ENCODE data around the gene ITPKB. TPM values are rescaled to one million over a fixed set of nuclear protein-coding genes. Genes with fewer than 3 reads are reported as not detected.

Gene ITPKB
- polyA plus RNA-seq, 1 of the 3 experiments (the other 2 are of a cell fraction) = 2.4 TPM

- no peak overlapping the region for H3K4me2 ChIP-seq
- H3K9me2 ChIP-seq = no peaks in the 10 kb centered on the region
- TF ChIP-seq ZBTB33 (IDR thresholded peaks at IDR 0.05; ENCODE audit: borderline replicate concordance, low read depth) (no peak), EP300 (IDR thresholded peaks at IDR 0.05; ENCODE audit: borderline replicate concordance in 1 of 2, low read depth in 1 of 2, low read length in 1 of 2) (no peak), SMC3 (IDR thresholded peaks at IDR 0.05; ENCODE audit: low read depth, low read length) (no peak), PBX3 (IDR thresholded peaks at IDR 0.05) (no peak), MXI1 (IDR thresholded peaks at IDR 0.05; ENCODE audit: low read depth, low read length) (no peak)
- CTCF ChIA-PET = interaction anchor here (1.0 to 6.5 kb wide), 6 partner anchors 13 to 481 kb away, joined by 3 to 70 read pairs (median 4); partner anchors contain the start of gene STUM
- POLR2A ChIA-PET = no interaction called here
- no peaks in the 10 kb centered on the region for H3F3A ChIP-seq (replicated peaks; ENCODE audit: insufficient read depth)
- no peaks in the 10 kb centered on the region for H3K27me3 ChIP-seq (ENCODE audit: insufficient read depth)
- H3K9ac ChIP-seq = no peak overlapping the region
- peaks cover 0 to 6% of the 10 kb centered on the region in 2 experiments; a peak in 1 of 4 replicates for H3K4me1 ChIP-seq (ENCODE audit: control insufficient read depth in 1 of 2, insufficient read depth in 2 of 2, low read depth in 1 of 2, low read length in 1 of 2)
- 71% methylated on average over 6 of the region's 11 CpGs for WGBS (ENCODE audit: low lambda C conversion rate)
- no peaks in the 10 kb centered on the region for H3K36me3 ChIP-seq (replicated peaks in 1 of 2; ENCODE audit: control insufficient read depth in 1 of 2, insufficient read depth in 2 of 2, low read length in 1 of 2)
- no peak overlapping the region for H3K4me3 ChIP-seq (ENCODE audit: low read depth in 2 of 2, low read length in 1 of 2)
- H2AFZ ChIP-seq (ENCODE audit: low read depth) = no peak overlapping the region
- DNase-seq = no peak
- H3K27ac ChIP-seq (ENCODE audit: low read depth in 2 of 2, low read length in 1 of 2) = no peak overlapping the region
- H3K9me3 ChIP-seq = no peaks in the 10 kb centered on the region
- H3K79me2 ChIP-seq (ENCODE audit: insufficient read depth) = no peaks in the 10 kb centered on the region
- no peaks in the 10 kb centered on the region for H4K20me1 ChIP-seq (ENCODE audit: insufficient read depth)
These were observed 132.5 kb downstream of the ITPKB start for GRCh38 chr1:226606311-226607267.

GRCh38 chr1:226605318-226605950, 133.6 kb downstream of the ITPKB start:
- Histone ChIP-seq H3K9me3 (no peaks in the 10 kb centered on the region), H3K36me3 (replicated peaks in 1 of 2; ENCODE audit: control insufficient read depth in 1 of 2, insufficient read depth in 2 of 2, low read length in 1 of 2) (no peaks in the 10 kb centered on the region), H3K4me2 (no peak overlapping the region), H3K79me2 (ENCODE audit: insufficient read depth) (no peaks in the 10 kb centered on the region), H3K9ac (no peak overlapping the region), H3F3A (replicated peaks; ENCODE audit: insufficient read depth) (no peaks in the 10 kb centered on the region), H3K4me1 (ENCODE audit: control insufficient read depth in 1 of 2, insufficient read depth in 2 of 2, low read depth in 1 of 2, low read length in 1 of 2) (peaks cover 0 to 6% of the 10 kb centered on the region in 2 experiments; a peak in 1 of 4 replicates), H3K9me2 (no peaks in the 10 kb centered on the region), H3K27ac (ENCODE audit: low read depth in 2 of 2, low read length in 1 of 2) (no peak overlapping the region), H2AFZ (ENCODE audit: low read depth) (no peak overlapping the region), H3K27me3 (ENCODE audit: insufficient read depth) (no peaks in the 10 kb centered on the region), H3K4me3 (ENCODE audit: low read depth in 2 of 2, low read length in 1 of 2) (no peak overlapping the region), H4K20me1 (ENCODE audit: insufficient read depth) (no peaks in the 10 kb centered on the region)
- WGBS (ENCODE audit: low lambda C conversion rate) = 54% methylated on average over 9 of the region's 9 CpGs
- ChIA-PET CTCF (interaction anchor here (0.7 to 6.5 kb wide), 6 partner anchors 21 to 480 kb away, joined by 3 to 70 read pairs (median 4); partner anchors contain the start of gene STUM), POLR2A (no interaction called here)
- no peak for DNase-seq
- TF ChIP-seq CTCF (IDR thresholded peaks at IDR 0.05) = no peak
- no peak for TF ChIP-seq JUND (IDR thresholded peaks at IDR 0.05)
- no peak for TF ChIP-seq YY1 (IDR thresholded peaks at IDR 0.05; ENCODE audit: low read depth)
- TF ChIP-seq TEAD4 (IDR thresholded peaks at IDR 0.05; ENCODE audit: borderline replicate concordance, insufficient read depth) = no peak
- no peak for TF ChIP-seq MAX (IDR thresholded peaks at IDR 0.05; ENCODE audit: low read depth)
- TF ChIP-seq MXI1 (IDR thresholded peaks at IDR 0.05; ENCODE audit: low read depth, low read length) = no peak
- no peak for TF ChIP-seq ZBTB33 (IDR thresholded peaks at IDR 0.05; ENCODE audit: borderline replicate concordance, low read depth)
- no peak for TF ChIP-seq RXRA (IDR thresholded peaks at IDR 0.05; ENCODE audit: borderline replicate concordance, low read depth)
- TF ChIP-seq USF2 (IDR thresholded peaks at IDR 0.05; ENCODE audit: borderline replicate concordance, low read depth, low read length) = no peak
- TF ChIP-seq ELF1 (IDR thresholded peaks at IDR 0.05) = no peak
- no peak for TF ChIP-seq RAD21 (IDR thresholded peaks at IDR 0.05; ENCODE audit: low read length)
- no peak for TF ChIP-seq POLR2AphosphoS5 (IDR thresholded peaks at IDR 0.05; ENCODE audit: low read depth, low read length)
- TF ChIP-seq FOSL2 (IDR thresholded peaks at IDR 0.05; ENCODE audit: borderline replicate concordance, low read depth) = no peak
